ENCODE results near the gene FOXO3.
A peak's percentile ranks its signal among the peaks of the same experiment; 100 is the strongest.
"Not testable (repeated sequence)": the region's sequence is repeated elsewhere in the genome, so short reads cannot be mapped to it uniquely, and the experiment has no call there.

Gene FOXO3

DNA sequence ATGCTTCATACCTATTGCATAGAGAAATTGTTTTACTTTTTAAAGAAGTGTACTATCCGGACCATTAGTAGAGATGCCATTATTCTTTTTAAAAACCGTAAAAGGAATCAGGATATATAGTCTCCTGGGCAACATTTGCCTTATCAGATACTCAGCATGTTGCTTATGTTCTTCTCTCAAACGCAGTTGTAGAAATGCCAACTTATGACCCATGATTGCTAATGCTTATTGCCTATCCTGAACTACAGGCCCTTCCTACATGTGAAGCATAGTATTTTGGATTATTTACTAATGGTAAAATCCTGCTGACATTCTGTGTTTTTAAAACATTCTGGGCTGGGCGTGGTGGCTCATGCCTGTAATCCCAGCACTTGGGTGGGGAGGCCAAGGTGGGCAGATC is 99.5 kb downstream of the FOXO3 start:
- no peak for DNase-seq (ENCODE audit: low read depth)

DNA sequence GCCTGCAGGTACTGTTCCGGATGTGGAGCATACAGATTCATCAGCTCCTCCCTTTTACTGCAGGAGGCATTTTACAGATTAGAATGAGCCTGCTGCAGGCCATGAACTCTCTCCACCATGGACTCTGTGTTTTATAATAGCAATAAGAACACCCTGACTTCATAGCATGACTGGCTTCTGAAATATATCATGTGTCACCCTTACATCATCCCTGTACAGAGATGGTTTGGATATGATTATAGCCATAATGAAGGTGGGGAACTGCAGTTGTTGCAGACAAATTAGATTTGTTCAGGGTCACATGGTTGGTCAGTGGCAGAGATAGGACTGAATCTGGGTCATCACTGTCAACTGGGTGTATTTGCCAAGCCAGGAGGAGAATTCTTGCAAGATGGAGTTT is 100.7 kb downstream of the FOXO3 start:
- peak; percentile 52 for DNase-seq (ENCODE audit: low read depth)

DNA sequence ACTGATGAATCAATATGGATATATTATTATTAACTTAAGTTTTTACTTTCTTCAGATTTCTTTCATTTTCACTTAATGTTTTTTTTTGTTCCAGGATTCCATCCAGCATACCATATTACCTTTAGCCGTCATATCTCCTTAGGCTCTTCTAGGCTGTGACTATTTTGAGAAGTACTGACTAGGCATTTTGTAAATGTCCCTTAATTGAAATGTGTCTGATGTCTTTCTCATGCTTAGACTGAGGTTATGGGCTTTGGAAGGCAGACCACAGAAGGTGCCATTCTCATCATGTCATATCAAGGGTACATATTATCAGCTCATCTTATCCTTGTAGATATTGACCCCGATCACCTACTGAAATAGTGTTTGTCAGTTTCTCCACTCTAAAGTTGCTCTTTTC is 101.3 kb downstream of the FOXO3 start:
- DNase-seq (ENCODE audit: low read depth): no peak

DNA sequence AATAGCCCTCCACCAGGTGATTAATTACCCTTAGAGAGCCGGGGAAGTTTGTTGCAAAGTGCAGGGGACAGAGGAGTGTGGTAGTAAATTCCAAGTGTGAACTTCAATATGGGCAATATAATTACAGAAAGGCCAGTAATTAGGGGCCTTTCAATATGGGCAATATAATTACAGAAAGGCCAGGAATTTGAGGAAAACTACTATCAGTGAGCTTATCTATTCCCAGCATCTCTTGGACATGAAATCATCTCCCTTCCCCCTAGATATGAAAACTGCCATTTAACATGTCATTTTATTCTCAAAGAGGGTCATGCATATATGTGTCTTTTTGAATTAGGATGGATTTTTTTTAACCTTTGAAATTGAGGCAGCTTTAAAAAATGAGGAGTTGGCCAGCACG is 102.0 kb downstream of the FOXO3 start:
- DNase-seq (ENCODE audit: low read depth): no peak

DNA sequence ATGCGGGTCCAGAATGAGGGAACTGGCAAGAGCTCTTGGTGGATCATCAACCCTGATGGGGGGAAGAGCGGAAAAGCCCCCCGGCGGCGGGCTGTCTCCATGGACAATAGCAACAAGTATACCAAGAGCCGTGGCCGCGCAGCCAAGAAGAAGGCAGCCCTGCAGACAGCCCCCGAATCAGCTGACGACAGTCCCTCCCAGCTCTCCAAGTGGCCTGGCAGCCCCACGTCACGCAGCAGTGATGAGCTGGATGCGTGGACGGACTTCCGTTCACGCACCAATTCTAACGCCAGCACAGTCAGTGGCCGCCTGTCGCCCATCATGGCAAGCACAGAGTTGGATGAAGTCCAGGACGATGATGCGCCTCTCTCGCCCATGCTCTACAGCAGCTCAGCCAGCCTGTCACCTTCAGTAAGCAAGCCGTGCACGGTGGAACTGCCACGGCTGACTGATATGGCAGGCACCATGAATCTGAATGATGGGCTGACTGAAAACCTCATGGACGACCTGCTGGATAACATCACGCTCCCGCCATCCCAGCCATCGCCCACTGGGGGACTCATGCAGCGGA is 102.9 kb downstream of the FOXO3 start:
- not testable (repeated sequence) for DNase-seq (ENCODE audit: low read depth)

DNA sequence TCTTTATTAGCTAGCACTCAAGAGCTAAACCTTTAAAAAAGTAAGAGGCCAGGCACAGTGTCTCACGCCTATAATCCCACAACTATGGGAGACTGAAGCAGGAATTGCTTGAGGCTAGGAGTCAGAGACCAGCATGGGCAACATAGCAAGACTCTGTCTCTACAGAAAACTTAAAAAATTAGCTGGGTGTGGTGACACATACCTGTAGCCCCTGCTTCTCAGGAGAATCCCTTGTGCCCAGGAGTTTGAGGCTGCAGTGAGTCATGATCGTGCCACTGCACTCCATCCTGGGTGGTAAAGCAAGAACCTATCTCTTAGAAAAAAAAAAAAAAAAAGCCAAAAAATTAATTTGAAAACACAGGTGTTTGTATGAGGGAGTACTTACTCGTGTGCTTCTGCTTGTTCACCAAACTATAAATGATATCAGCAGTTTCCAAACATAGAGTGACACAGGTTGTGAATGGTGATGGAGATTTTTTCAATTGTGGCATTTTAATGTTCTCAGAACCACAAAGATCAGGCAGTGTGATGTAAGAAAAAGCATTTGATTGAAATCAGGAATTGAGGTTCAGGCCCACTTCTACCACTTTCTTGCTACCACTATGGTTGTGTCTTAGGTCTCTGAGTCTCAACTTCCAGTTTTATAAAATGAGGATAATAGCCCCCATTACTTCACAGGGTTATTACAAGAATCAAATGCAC is 104.9 kb downstream of the FOXO3 start:
- DNase-seq (ENCODE audit: low read depth): no peak

DNA sequence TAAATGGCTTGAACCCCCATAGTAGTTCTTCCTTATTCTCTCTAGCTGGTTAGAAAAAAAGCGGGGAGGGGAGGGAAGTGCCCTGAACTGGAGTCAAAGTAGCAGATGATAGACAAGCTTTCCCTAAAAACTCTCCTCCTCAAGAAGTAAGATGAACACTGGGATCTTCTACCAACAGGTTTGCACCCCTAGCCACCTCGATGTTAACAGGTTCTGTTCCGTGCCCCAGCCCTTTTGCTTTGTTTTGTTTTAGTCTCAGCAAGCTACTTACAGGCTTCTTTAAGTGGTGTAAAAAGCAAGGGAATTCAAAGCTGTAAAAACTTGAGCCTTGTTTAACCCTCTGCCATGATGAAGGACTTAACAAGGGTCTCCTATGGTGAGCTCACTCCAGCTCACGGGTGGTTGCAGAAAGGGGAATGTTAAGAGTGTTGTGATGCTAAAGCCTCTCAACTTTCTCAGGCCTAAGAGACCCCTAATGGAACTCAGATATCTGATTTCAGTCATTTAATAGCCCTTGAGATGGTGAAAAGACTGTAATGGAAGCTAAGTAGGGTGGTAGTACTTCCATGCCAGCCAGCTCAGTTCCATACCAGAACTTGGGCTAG is 106.0 kb downstream of the FOXO3 start:
- no peak for DNase-seq (ENCODE audit: low read depth)

DNA sequence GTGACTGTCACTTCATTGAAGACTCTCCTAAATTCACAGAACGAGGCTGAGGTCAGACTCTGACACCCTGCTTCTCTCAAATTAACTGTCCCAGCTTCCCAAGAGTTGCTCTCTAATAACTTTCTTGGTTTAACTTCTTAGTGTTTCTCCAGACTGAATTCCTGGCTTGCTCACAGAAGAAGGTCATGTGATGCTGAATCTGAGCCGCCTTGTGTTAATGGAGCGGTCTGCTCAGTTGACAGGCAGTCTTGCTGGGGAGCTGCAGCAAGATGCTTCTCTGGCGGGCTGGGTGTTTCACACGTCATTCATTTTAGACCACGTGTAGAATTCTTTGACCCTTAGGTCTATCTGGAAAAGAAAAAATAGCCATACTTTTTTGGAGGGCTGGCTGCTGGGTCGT is 107.3 kb downstream of the FOXO3 start:
- DNase-seq (ENCODE audit: low read depth): peak; percentile 42

DNA sequence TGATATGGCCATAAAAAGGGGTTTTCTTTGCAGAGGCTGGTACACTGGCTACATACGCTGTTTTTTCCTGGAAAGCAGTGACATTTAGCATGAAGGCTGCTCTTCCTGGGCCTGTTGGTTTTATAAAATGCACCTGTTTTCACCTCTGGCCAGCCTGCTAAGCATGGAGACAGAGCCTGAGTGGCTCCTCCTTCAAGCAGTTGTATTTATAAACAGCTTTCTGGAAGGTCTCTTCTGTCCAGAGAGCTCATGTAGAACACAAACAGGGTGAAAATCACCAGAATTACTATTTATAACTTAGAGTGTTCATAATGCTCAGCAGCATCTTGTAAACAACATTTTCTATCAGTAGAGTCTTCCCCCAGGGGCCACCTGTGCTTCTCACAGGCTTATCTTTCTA is 109.0 kb downstream of the FOXO3 start:
- no peak for DNase-seq (ENCODE audit: low read depth)

DNA sequence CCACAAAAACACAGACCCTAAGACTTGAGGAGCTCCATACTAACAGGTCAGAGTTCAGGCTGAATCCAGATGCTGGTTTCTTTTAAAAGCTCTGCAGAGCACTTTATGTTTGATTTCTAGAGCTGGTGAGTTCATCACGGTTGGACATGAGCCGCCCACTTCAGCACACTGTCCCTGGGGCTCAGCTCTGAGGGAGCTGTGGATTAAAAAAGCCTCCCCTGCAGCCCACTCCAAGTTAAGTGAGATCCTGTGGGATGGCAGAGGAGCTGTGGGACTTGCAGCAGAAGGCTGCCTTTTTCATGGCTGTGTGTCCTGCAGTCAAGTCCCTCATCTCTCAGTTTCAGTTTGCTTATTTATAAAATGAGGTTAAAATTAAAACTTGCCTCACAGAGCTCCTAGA is 110.5 kb downstream of the FOXO3 start:
- no peak for DNase-seq (ENCODE audit: low read depth)

DNA sequence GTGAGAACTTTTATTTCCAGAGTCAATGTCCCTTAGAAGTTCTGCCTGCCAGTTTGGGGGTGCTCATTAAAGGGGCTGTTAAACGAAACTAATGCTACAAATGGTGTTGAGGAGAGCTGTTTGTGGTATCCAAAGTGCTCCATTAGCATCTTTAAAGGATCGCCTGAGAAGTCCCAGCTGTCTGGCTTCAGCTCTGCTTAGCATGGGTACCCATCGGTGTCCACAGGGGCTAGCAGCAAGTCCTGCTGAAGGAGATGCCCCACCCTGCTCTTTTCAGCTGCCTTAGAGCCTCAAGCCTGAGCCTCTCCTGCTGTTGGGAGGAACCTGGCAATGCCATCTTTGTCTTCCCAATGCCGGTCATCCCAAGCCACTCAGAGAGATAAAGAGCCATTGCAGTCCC is 111.1 kb downstream of the FOXO3 start:
- DNase-seq (ENCODE audit: low read depth): no peak

DNA sequence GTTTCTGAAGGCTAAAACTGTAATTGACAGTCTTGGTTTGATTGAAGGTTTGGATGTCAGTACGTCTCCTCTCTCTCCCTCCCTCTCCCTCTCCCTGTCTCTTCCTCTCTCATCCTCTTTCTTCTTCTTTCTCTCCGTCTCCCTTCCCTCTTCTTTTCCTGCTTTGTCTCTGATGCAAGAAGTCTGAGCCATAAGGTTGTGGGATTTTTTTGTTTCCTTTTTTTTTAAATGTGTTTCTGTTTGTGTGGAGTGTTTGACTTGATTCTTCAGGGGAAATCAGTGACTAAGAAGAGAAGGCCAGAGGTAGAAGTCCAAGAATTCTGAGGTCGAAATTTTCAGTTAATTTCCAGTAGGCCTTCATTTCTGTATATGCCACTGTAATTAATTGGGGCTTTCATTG is 111.9 kb downstream of the FOXO3 start:
- no peak for DNase-seq (ENCODE audit: low read depth)

DNA sequence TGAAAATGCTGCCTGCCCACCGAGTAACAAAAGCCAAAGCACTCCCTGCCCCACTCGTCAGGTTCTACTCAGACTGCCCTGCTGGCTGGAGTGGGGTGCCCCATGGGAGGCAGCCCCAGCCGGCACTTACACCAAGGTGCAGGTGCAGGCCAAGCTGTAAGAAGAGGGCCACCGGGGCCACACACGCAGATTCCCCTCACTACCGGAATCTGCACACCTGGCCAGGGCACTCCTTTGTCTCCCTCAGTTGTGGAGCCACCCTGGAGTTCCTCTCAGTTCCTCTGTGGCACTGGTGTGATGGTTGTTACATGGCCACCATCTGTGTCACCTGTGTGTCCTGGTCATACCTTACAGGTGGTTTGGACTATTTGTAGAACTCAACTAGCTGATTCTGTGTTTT is 112.4 kb downstream of the FOXO3 start:
- DNase-seq (ENCODE audit: low read depth): no peak

DNA sequence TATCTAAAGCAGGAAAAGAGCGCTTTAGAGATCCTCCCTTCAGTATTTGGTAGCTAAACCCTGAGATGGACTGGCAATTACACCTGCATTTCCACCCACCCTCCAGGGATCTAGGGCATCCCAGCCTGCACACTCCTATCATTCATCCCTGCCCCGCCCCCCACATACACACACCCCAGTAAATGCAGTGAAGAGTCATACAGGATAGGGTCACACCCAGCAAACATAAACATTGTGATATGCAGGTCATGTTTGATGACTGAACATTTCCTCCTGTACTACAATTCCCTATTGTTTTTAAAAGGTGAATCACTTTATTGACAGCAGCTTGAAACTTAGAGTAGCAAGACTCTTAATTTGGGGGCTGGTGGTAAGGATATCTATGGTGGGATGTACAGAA is 112.9 kb downstream of the FOXO3 start:
- DNase-seq (ENCODE audit: low read depth): no peak

DNA sequence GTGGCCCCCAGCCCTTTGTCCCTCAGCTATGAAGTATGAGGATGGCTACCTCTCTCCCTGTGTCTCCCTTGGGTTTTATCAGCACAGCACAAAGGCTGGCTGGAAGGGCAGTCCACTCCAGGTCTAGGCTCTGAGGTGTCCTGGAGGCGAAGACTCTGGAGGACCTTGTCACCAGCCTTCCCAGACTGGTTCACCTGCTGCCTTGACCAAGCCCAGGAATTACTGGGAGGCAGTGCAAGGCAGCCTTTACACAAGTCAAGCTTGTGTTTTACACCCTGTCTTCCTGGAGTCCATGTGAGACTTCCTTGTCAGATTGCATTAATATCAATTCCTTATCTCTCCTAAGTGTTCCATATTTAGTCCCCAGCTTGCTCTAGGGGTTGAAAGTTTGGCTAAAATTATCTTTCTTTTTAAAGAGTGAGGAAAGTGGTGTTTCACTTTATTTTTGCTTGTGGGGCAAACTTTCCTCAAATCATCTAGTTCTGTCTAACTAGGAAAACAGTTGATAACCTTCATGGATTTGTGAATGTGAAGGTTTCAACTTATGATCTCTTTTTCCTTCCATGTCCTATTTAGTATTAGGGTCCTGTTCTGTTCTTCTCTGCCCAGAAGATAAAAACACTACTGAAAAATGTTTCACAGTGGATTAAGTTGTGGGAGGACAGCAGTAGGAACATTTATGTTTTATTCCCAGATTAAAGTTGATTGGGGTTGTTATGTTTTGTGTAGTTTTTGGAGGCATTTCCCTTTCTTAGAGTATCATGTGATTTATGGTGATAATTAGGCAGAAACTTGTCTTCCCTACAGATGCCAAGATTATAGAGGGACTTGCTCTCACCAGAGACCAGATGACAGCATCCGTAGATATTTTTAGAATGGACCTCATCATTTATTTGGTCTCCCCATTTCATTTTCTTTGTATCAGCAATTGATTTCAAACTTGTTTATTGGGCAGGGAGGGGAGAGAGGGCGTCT is 114.8 kb downstream of the FOXO3 start:
- no peak for DNase-seq (ENCODE audit: low read depth)

DNA sequence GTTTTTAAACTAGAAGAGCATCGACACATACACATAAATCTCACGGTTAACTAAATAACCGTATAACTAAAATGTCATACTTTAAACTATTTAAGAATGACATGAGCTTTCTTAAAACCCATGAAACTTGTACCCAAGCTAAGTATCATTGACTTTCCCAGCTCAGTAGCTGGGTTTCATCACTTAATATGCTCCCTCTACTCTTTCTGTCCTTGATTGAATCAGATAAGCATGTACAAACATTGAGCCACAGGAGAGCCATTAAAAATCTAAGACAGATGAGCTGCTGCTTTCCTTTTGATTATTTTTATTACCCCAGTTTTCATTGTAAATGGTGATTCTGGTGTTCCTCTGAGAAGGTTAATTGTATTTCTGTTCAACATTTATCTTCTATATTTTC is 115.8 kb downstream of the FOXO3 start:
- DNase-seq (ENCODE audit: low read depth): no peak

DNA sequence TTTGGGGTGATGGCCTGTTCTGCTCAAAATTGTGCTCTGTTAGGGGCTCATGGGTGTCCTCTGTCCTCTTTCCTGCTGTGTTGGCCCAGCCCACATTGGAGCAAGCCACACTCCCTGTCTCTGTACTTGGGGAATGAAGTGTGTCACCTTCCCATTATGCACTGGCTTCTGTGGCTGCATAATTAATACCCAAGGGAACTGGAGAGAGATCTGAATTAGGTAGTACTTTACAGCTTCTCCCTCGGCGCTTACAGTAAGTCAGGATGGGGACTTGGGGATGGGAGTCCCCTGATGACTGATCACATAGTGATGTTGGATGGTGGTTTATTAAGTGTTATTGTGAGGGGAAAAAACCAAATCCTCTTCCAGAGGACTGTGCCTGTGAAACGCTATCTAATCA is 116.6 kb downstream of the FOXO3 start:
- no peak for DNase-seq (ENCODE audit: low read depth)

DNA sequence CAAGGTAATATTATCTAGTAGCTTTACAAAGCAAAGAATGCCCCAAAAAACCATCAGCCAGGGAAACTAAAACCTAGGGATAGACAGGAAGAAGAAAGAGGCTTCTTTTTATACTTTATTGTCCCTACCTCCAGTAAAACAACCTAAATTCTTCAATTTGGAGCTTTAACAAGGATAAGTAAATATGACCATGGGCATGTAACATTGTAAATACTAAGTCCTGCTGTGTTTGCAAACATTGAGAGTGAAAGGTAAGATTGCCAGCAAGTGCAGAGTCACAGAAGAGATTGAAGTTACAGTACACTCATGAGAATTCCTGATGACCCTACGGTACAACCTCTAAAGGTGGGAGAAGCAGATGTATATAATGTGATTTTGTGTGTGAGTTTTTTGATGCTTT is 117.2 kb downstream of the FOXO3 start:
- DNase-seq (ENCODE audit: low read depth): no peak

DNA sequence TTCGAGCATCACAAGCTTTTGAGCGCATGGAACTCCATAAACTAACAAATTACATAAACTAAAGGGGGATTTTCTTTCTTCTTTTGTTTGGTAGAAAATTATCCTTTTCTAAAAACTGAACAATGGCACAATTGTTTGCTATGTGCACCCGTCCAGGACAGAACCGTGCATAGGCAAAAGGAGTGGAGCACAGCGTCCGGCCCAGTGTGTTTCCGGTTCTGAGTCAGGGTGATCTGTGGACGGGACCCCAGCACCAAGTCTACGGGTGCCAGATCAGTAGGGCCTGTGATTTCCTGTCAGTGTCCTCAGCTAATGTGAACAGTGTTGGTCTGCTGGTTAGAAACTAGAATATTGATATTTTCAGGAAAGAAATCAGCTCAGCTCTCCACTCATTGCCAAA is 119.6 kb downstream of the FOXO3 start:
- not testable (repeated sequence) for DNase-seq (ENCODE audit: low read depth)

DNA sequence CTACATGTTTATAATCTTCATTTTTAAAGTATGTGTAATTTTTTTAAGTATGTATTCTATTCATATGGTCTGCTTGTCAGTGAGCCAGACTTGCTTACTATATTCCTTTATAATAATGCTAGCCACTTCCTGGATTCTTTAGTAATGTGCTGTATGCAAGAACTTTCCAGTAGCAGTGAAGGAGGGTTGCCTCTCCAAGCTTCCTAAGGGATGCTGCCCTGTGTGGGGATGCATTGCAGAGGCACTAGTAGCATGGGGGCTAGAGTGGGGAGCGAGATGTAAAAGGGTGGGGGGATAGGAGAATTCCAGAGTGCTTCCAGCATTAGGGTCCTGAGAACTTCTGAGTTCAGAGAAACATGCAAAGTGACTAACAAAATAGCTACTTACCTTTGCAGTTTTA is 121.0 kb downstream of the FOXO3 start:
- DNase-seq (ENCODE audit: low read depth): not testable (repeated sequence)

DNA sequence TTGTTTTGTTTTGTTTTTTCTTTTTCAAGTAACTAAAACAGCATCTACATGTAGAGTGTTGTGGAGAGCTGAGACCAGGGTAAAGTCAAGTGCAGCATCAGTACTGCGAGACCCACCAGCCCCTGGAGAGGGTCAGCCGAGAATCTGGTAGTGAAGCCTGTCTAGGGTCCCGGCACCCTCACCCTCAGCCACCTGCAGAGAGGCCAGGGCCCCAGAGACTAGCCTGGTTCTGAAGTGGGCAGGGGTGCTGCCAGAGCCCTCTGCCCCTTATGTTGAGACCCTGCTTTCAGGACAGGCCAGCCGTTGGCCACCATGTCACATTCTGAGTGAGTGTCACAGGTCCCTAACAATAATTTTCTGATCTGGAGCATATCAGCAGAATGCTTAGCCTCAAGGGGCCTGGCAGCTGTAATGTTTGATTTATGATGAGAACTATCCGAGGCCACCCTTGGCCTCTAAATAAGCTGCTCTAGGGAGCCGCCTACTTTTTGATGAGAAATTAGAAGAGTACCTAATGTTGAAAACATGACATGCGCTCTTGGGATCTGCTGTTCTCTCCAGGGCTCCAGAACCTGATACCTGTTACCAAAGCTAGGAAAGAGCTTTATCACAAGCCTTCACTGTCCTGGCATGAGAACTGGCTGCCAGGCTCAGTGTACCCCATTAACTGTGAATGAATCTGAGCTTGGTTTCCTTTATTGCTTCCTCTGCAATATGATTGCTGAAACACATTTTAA is 121.8 kb downstream of the FOXO3 start:
- not testable (repeated sequence) for DNase-seq (ENCODE audit: low read depth)

DNA sequence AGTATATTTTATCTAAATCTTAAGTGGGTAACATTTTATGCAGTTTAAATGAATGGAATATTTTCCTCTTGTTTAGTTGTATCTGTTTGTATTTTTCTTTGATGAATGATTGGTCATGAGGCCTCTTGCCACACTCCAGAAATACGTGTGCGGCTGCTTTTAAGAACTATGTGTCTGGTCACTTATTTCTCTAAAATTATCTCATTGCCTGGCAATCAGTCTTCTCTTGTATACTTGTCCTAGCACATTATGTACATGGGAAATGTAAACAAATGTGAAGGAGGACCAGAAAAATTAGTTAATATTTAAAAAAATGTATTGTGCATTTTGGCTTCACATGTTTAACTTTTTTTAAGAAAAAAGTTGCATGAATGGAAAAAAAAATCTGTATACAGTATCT is 123.3 kb downstream of the FOXO3 start:
- DNase-seq (ENCODE audit: low read depth): not testable (repeated sequence)
